BLaER1 (cell line): ENCODE measurements around the gene COL23A1.

Experiments
- H3K27ac ChIP-seq: shearing (Covaris generic); formaldehyde crosslinking; 2 replicates; pipeline ENCODE4 v1.8.1; 2022
- H3K27me3 ChIP-seq: shearing (Covaris generic); formaldehyde crosslinking; 2 replicates; pipeline ENCODE4 v1.8.1; 2022
- H3K36me3 ChIP-seq: shearing (Covaris generic); formaldehyde crosslinking; 2 replicates; pipeline ENCODE4 v1.8.1; 2022
- H3K4me1 ChIP-seq: shearing (Covaris generic); formaldehyde crosslinking; 2 replicates; pipeline ENCODE4 v1.8.1; 2022
- H3K4me2 ChIP-seq: shearing (Covaris generic); formaldehyde crosslinking; 2 replicates; pipeline ENCODE4 v1.8.1; 2022
- H3K4me3 ChIP-seq: shearing (Covaris generic); formaldehyde crosslinking; 2 replicates; pipeline ENCODE4 v1.8.1; 2022
- H3K9ac ChIP-seq: shearing (Covaris generic); formaldehyde crosslinking; 2 replicates; pipeline ENCODE4 v1.8.1; 2022
- H3K9me3 ChIP-seq: shearing (Covaris generic); formaldehyde crosslinking; 2 replicates; pipeline ENCODE4 v1.8.1; 2022
- H4K20me1 ChIP-seq: shearing (Covaris generic); formaldehyde crosslinking; 2 replicates; pipeline ENCODE4 v1.8.1; 2022
- Cebpa-rat ChIP-seq: shearing (Covaris generic); IDR thresholded peaks from 2 replicates; pipeline ENCODE4 v1.8.1; 2022

COL23A1 gene

DNA sequence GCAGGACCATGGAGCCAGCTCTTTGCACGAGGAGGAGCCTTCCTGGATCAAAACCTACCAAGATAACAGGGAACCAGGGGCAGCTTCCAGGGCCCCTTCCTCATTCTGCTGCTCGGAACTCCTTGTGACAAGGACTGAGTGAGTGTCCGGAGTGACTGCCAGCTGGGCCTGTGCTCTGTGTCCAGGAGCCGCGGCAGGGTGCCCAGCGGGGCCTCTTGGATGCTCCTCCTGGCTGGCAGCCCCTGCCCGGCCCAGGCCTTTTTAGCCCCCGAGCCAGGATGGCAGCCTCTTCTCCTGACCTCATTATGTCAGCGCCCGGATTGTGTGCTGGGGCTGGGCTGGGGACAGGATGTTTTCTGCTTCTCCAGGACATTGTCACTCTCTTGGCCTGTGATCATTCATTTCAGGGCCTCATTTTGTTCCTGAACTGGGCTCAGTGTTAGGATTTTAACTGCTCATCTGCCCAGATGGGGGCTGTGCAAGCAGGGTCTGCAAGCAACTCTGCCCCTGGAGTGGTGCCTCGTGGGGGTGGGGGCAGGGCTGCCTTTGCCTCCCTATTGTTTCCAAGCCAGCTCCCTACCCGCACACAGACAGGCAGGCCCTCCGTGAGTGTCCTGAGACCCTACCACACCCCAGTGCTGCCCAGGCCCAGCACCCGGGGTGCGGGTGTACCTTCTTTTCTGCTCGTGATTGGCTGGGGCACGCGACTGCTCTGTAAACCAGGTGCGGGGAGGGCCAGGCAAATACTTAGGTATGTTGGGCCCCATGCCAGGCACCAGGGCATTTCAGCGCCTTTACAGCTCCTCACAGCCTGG lies 161.6 kb downstream of the COL23A1 start:
- no peak for TF ChIP-seq Cebpa-rat
- Histone ChIP-seq H3K9me3 (peaks cover 7% of the 10 kb centered on the region; the same call in 1 of the 2 replicates), H3K9ac (no peak overlapping the region), H3K27ac (peak overlapping the region; percentile 35; the same call in 1 of the 2 replicates), H3K4me1 (peaks cover 32% of the 10 kb centered on the region), H3K27me3 (no peaks in the 10 kb centered on the region), H3K36me3 (no peaks in the 10 kb centered on the region), H3K4me2 (no peak overlapping the region), H4K20me1 (no peaks in the 10 kb centered on the region), H3K4me3 (no peak overlapping the region)

DNA sequence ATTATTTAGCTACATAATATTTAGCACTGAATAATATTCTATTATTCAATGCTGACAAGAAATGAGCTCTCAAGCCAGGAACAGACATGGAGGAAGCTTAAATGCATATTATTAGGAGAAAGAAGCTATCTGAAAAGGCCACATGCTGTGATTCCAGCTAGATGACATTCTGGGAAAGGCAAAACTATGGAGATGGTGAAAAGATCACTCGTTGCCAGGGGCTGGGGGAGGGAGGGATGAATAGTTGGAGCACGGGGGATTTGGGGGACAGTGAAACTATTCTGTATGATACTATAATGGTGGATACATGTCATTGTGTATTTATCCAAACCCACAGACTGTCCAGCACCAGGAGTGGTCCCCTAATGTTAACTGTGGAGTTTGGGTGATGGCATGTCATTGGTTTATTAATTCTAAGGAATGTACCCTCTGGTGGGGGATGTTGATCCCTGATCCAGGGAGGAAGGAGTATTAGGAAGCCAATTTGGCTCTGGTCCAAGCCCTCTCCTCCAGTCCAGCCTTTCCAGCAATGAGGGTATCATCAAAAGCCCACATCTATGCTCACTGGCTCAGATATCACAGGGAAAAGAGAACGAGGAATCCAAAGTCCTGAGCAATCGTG lies 162.5 kb downstream of the COL23A1 start:
- H3K27ac ChIP-seq: no peak overlapping the region
- no peaks in the 10 kb centered on the region for H4K20me1 ChIP-seq
- H3K36me3 ChIP-seq: no peaks in the 10 kb centered on the region

DNA sequence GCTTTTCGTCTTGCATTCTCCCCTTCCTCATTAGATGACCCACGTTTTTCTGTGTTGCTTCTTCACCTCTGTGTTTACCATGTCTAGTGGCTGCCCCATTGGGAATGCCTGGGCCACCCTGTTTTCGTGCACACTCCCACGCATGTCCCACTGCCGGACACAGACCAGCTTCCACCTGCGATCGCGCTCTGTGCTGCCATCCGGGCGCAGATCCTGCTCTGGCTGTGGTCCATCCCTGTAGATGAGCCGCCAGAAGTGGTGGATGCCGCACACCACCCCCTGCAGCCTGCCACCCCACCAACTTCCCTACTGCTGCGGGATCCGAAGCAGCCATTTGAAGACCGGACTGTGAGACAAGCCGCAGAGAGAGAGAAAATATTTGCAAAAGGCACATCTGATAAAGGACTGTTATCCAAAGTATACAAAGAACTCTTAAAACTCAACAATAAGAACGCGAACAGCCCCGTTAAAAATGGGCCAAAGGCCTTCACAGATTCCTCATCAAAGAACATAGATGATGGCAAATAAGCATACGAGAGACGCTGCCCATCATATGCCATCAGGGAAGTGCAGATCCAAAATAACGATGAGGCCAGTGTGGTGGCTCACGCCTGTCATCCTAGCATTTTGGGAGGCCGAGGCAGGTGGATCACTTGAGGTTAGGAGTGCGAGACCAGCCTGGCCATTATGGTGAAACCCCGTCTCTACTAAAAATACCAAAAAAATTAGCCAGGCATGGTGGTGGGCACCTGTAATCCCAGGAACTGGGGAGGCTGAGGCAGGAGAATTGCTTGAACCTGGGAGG lies 163.7 kb downstream of the COL23A1 start:
- H3K9me3 ChIP-seq: peaks cover 5% of the 10 kb centered on the region; the same call in 1 of the 2 replicates
- no peaks in the 10 kb centered on the region for H4K20me1 ChIP-seq
- no peaks in the 10 kb centered on the region for H3K27me3 ChIP-seq
- H3K9ac ChIP-seq: no peak overlapping the region
- H3K27ac ChIP-seq: no peak overlapping the region
- no peaks in the 10 kb centered on the region for H3K36me3 ChIP-seq
- TF ChIP-seq Cebpa-rat: no peak
- peaks cover 14% of the 10 kb centered on the region; the same call in 1 of the 2 replicates for H3K4me1 ChIP-seq
- H3K4me2 ChIP-seq: no peak overlapping the region
- H3K4me3 ChIP-seq: no peak overlapping the region

More for the DNA sequence above, 162.5 kb downstream of the COL23A1 start:
- H3K4me3 ChIP-seq: no peak overlapping the region
- H3K9me3 ChIP-seq: peaks cover 7% of the 10 kb centered on the region; the same call in 1 of the 2 replicates
- TF ChIP-seq Cebpa-rat: no peak
- H3K4me1 ChIP-seq: peaks cover 24% of the 10 kb centered on the region
- H3K27me3 ChIP-seq: no peaks in the 10 kb centered on the region
- H3K4me2 ChIP-seq: no peak overlapping the region
- H3K9ac ChIP-seq: no peak overlapping the region

DNA sequence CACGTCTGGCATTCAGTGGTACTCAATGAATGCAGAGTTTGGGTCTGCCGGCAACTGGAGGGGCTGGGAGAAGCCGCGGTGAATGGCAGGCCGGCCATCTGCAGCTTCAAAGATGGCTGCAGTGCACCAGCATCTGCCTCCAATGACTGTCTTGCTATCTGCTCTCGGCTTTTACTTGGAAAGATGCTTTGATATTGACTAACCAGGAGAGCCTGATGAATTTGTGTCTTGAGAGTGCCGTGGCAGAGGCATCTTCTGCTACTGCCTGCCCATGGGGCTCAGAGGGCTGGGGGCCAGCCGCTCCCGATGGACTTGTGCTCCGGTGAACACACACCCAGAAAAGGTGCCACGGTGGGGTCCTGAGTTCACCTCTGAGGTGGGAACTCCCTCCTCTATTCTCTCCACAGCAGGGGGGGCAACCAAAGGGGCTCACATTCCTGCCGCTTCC lies 164.5 kb downstream of the COL23A1 start:
- H3K4me2 ChIP-seq: no peak overlapping the region
- H3K4me1 ChIP-seq: peaks cover 21% of the 10 kb centered on the region
- H3K4me3 ChIP-seq: no peak overlapping the region
- no peaks in the 10 kb centered on the region for H3K9me3 ChIP-seq
- no peaks in the 10 kb centered on the region for H3K27me3 ChIP-seq
- H3K27ac ChIP-seq: no peak overlapping the region
- no peak overlapping the region for H3K9ac ChIP-seq
- H3K36me3 ChIP-seq: no peaks in the 10 kb centered on the region
- TF ChIP-seq Cebpa-rat: no peak
- no peaks in the 10 kb centered on the region for H4K20me1 ChIP-seq

DNA sequence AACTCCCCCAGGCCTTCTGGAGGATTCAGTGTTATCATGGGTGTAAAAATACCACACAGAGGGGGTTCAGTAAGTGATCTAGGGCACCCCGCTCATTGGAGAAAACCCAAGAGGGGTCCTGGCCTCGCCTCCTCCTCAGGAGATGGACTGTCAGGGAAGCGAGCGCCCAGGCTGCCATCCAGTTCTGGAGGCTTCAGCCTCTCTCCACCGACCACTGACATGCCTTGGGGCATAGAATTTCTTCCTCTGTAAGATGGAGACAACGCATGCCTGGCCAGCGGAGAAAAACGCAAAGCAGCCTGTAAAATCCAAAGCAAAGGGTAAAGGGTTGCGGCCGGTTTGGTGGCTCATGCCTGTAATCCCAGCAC lies 165.4 kb downstream of the COL23A1 start:
- H3K27ac ChIP-seq: no peak overlapping the region
- no peak overlapping the region for H3K4me3 ChIP-seq
- no peaks in the 10 kb centered on the region for H3K9me3 ChIP-seq
- H3K27me3 ChIP-seq: no peaks in the 10 kb centered on the region
- no peak overlapping the region for H3K4me2 ChIP-seq
- H3K36me3 ChIP-seq: no peaks in the 10 kb centered on the region
- H3K4me1 ChIP-seq: peaks cover 26% of the 10 kb centered on the region
- H3K9ac ChIP-seq: no peak overlapping the region
- TF ChIP-seq Cebpa-rat: no peak
- H4K20me1 ChIP-seq: no peaks in the 10 kb centered on the region

DNA sequence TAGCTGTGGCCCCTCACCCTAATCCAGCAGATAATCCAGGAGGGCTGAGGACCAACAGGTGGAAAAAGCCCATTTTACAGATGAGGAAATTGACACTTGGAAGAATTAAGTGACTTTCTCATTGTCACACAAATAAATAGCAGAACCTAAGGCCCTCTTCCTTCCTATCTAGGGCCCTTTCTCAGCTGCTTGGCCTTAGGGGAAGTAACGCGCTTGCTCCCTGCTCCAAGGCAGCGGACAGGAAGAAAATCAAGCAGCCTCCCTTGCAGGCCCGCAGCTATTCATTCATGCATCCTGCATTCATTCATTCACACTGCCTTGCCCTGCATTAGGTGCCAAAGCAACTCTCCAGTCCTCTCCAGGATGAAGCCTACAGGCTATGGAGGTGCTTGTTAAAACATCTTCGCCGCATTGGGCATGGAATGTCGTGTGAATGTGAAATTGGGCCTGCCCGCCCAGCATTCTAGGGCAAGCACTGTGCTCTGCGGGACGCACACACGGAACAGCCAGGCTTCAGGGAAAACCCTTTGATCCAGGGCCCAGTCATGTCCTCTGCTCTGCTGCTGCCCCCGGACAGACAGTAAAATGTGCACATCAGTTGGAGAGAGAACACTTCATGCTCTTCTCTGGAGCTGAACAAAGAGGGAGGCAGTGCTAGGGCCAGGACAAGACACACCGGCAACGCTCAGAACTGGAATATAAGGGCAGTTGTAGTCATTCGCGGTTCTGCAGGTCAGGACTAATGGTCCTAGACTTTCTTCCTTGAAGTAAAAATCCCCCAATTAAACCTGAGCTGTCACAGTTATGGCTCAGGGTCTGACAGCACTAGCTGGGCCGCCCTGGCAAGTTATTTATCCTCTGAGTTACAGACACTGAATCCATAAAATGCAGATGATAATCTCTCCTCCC lies 166.0 kb downstream of the COL23A1 start:
- Histone ChIP-seq H3K27me3 (no peaks in the 10 kb centered on the region), H3K4me1 (peaks cover 28% of the 10 kb centered on the region), H3K4me3 (no peak overlapping the region), H3K4me2 (no peak overlapping the region), H3K27ac (no peak overlapping the region), H3K36me3 (no peaks in the 10 kb centered on the region), H3K9ac (no peak overlapping the region), H3K9me3 (no peaks in the 10 kb centered on the region), H4K20me1 (no peaks in the 10 kb centered on the region)
- TF ChIP-seq Cebpa-rat: no peak

DNA sequence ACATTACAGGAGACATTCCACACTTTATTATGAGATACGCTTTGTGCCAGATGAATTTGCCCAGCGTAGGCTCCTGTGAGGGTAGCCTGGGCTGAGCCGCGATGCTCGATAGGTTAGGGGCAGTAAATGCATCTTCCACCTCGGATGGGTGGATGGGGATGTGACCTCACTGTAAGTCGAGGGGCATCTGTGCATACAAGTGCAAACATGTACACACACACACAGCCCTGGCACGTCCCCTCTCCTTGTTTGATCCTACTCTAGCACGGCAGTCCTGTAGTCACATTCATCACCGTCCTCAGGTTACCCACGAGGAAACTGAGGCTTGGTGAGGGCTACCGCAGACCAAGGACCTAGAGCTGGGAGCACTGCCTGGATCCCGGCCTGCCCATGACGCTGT lies 166.8 kb downstream of the COL23A1 start:
- no peaks in the 10 kb centered on the region for H3K9me3 ChIP-seq
- TF ChIP-seq Cebpa-rat: no peak
- no peak overlapping the region for H3K9ac ChIP-seq
- no peak overlapping the region for H3K4me3 ChIP-seq
- 0 out of 2 replicates have a peak, but pooled peaks cover 3% of the 10 kb centered on the region for H3K27me3 ChIP-seq
- no peak overlapping the region for H3K27ac ChIP-seq
- no peak overlapping the region for H3K4me2 ChIP-seq
- H4K20me1 ChIP-seq: no peaks in the 10 kb centered on the region
- H3K36me3 ChIP-seq: no peaks in the 10 kb centered on the region
- peaks cover 31% of the 10 kb centered on the region for H3K4me1 ChIP-seq

DNA sequence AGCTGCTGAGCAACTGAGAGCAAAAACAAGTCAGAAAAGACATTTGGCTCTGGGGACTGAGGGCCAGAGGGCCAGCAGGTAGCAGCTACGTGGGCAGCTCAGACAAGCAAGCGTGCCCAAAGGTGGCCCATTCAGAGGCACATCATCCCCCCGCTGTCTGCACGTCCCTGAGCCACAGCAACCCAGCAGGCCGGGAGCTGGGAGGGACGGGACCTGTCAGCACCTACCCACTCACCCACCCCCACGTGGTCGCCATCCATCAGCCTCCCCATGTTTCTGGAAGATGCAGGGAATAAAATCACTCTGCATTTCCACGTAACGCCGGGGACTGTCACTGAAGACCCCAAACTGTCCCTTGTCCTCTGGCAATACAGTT lies 167.8 kb downstream of the COL23A1 start:
- Histone ChIP-seq H3K9ac (no peak overlapping the region), H3K27me3 (0 out of 2 replicates have a peak, but pooled peaks cover 3% of the 10 kb centered on the region), H3K4me3 (no peak overlapping the region), H3K27ac (no peak overlapping the region), H4K20me1 (no peaks in the 10 kb centered on the region), H3K4me1 (peaks cover 42% of the 10 kb centered on the region), H3K36me3 (no peaks in the 10 kb centered on the region), H3K9me3 (no peaks in the 10 kb centered on the region), H3K4me2 (no peak overlapping the region)
- no peak for TF ChIP-seq Cebpa-rat
